Bladder microvascular endothelial cell (primary cell): ENCODE data around the gene CCDC175. TPM values are rescaled to one million over a fixed set of nuclear protein-coding genes. Genes with fewer than 3 reads are reported as not detected.

Source experiments
- total RNA-seq: library from RNA; depleted of rRNA; stranded (reverse); fragments of >200 nt; gene quantifications from 2 replicates; pipeline ENCODE4 v1.2.3, GENCODE V29; 2014

CCDC175 gene
- not detected in 2 replicates for total RNA-seq

DNA sequence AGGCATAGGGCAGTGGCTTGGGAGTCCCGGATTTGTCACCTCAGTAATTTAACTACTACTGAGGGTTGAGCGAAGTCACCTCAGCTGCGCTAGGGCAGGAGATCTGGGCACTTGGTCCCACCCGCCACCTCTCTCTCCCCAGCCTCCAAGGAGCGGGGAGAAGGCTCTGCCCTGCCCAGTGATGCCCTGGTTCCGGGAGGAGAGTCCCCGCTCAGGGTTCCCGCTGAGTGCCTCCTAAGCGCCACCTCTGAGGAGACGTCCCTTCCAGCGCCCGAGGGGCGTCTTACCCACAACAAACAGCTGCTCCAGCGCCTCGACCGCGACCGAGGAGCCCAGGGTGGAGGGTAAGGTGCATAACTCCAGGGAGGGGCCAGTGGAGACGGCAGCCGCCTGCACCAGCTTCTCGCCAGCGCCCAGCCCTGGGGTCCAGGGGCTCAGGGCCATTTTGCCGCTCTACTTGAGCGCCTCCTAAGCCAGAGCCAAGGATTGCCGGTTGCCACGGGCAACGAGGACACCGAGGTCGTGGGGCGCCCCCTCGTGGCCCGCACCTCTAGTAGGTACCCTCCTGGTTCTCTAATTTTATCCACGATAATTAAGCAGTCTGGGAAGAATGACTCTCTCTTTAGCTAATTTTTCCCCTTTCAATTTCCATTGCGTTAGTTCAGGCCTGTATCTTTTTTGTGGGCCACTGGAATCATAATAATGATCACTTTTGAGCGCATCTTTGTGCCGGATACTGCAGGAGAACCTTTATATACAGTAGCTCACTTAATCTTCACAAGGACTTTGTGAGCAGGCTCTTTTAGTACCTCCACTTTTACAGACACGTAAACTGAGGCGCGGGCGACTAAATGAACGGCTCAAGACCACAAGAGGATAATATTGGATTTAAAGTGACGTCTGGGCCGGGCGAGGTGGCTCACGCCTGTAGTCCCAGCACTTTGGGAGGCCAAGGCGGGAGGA, at the start of gene CCDC175:
Gene CCDC175 (minus strand): TSS at position 481 of the 963 bp plus-strand sequence. CDS start 37 bp downstream, at position 444.

DNA sequence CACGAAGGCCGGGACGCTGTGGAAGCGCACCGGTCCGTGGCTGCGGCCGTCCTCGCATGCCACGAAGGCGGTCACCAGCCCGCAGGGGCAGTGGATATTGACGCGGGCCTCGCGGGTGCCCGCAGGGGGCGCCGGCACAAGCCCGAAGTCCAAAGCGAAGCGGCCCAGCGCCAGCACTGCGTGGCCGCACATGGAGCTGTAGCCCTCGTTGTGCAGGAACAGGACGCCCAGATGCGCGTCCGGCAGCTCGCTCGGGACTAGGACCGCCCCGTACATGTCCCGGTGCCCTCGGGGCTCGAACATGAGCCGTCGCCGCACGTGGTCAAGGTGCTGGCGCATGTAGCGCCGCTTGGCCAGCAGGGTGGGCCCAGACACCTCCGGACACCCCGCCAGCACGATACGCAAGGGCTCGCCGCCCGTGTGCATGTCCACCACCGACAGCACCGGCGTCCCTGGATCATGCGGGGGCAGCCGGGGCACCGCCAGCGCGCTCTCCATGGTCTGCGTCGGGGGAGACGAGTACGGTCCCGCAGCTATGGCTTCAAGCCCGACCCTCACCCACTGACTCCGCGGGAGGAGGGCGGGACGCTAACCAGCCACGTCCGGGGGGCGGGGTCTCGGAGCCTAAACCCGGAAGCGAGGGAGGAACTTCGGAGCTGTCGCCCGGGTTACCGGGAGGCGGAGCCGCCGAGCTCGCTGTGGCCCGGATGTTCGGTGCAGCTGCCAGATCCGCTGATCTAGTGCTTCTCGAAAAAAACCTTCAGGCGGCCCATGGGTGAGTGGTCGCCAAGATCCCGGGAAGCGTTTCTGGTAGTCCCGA, 92.6 kb downstream of the CCDC175 start, which contains the start of the genes JKAMP and L3HYPDH:
Gene JKAMP (plus strand): TSS at position 699 of the 820 bp plus-strand sequence. CDS start 73 bp downstream, at position 772.
Gene L3HYPDH (minus strand): TSS at position 590 of the 820 bp plus-strand sequence. CDS start 92 bp downstream, at position 498.

DNA sequence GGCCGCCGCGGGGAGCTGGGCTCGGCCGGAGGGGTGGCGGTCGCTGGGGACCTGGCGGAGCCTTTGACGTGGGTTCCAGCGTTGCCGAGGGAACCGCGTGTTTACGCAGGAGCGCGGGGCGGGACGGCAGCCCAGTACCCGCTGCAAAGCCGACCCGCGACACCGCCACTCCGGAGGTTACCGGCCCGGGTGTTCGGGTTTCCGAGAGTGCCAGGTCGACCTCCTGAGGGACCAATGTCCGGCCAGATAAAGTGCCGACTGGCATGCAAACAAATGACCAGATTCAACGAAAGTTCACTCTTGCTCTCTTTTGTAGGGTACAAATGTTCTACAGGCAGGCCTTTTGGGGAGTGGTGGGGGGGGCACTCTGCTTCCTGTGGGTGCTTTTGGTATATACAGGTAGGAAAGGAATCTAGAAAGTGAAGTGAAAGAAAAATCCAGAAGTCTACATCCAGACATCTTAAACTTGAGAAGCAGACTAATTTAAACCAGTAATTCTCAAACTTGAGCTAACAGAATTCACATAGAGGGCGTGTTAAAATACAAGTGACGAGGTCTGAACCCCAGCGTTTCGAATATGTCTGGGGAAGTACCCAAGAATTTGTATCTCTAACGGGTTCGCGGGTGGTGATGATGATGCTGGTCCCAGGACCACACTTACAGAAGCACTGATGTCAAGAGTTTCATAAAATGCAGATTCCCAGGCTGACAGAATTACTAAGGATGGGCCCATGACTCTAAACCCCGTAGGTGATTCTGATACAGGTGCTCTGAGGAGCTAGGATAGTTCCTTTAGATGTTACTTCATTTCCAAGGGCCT, 111.1 kb downstream of the CCDC175 start, which contains the start of gene GPR135:
Gene GPR135 (minus strand): TSS at position 65 of the 820 bp plus-strand sequence. CDS start 154 bp downstream, outside the sequence.

Other genes starting within 250 kb of the CCDC175 start
- gene GPR135, start 111.4 kb downstream of the CCDC175 start, total RNA-seq, result 0.81 and 1.1 TPM in 2 replicates
- gene L3HYPDH, start 92.4 kb downstream of the CCDC175 start, total RNA-seq, result 17.6 and 32.5 TPM in 2 replicates
- 38.4 and 70.5 TPM in 2 replicates for gene JKAMP, start 92.3 kb downstream of the CCDC175 start, total RNA-seq